ENCODE results near the gene C10orf88. TPM values are rescaled to one million over a fixed set of nuclear protein-coding genes. Genes with fewer than 3 reads are reported as not detected.

The C10orf88 gene
- total and polyA plus RNA-seq, 2 of the 13 experiments (the other 11 are each of a cell fraction or from before 2014, with no cell fraction given) = 4.6 to 11.8 TPM

GRCh38 chr10:122911889-122912484, 42.0 kb downstream of the C10orf88 start (continued):
- peak; percentile 79; the same call in 1 of the 2 replicates for TF ChIP-seq MAFG (CRISPR knock-in tag; IDR thresholded peaks at IDR 0.05)
- TF ChIP-seq PCBP1 (IDR thresholded peaks at IDR 0.05; ENCODE audit: borderline replicate concordance, low read depth, low read length) = no peak
- TF ChIP-seq, protein P1, sequence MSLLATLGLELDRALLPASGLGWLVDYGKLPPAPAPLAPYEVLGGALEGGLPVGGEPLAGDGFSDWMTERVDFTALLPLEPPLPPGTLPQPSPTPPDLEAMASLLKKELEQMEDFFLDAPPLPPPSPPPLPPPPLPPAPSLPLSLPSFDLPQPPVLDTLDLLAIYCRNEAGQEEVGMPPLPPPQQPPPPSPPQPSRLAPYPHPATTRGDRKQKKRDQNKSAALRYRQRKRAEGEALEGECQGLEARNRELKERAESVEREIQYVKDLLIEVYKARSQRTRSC (CRISPR knock-in tag; IDR thresholded peaks at IDR 0.05; ENCODE audit: low read depth) = peak; percentile 100
- TF ChIP-seq ZMYM2 (CRISPR knock-in tag; IDR thresholded peaks at IDR 0.05) = 0 out of 2 replicates have a peak, but pooled peaks have one; percentile 49
- TF ChIP-seq, protein P2, sequence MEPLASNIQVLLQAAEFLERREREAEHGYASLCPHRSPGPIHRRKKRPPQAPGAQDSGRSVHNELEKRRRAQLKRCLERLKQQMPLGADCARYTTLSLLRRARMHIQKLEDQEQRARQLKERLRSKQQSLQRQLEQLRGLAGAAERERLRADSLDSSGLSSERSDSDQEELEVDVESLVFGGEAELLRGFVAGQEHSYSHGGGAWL (CRISPR knock-in tag; IDR thresholded peaks at IDR 0.05) = peak; percentile 100
- TF ChIP-seq SMYD3 (CRISPR knock-in tag; IDR thresholded peaks at IDR 0.05) = peak; percentile 100
- peak; percentile 100; the same call in 1 of the 2 replicates for TF ChIP-seq ZNF337 (CRISPR knock-in tag; IDR thresholded peaks at IDR 0.05; ENCODE audit: borderline replicate concordance, low read depth)
- TF ChIP-seq SRSF1 (optimal IDR thresholded peaks at IDR 0.05; ENCODE audit: low read depth, low read length) = no peak
- TF ChIP-seq MLX (CRISPR knock-in tag; IDR thresholded peaks at IDR 0.05) = peak; percentile 95
- peak; percentile 100 for TF ChIP-seq ZNF230 (CRISPR knock-in tag; IDR thresholded peaks at IDR 0.05)
- no peak for TF ChIP-seq FIP1L1 (IDR thresholded peaks at IDR 0.05; ENCODE audit: borderline replicate concordance, insufficient read depth, low read depth, low read length)
- TF ChIP-seq IKZF4 (CRISPR knock-in tag; IDR thresholded peaks at IDR 0.05; ENCODE audit: borderline replicate concordance, low read depth, not compliant biosample characterization) = peak; percentile 100
- TF ChIP-seq MTERF4 (CRISPR knock-in tag; IDR thresholded peaks at IDR 0.05) = peak; percentile 100
- TF ChIP-seq ZNF589 (CRISPR knock-in tag; conservative IDR thresholded peaks at IDR 0.05) = peak; percentile 100
- peak; percentile 98 for TF ChIP-seq TBX2 (CRISPR knock-in tag; IDR thresholded peaks at IDR 0.05; ENCODE audit: borderline replicate concordance)
- TF ChIP-seq, protein P3, sequence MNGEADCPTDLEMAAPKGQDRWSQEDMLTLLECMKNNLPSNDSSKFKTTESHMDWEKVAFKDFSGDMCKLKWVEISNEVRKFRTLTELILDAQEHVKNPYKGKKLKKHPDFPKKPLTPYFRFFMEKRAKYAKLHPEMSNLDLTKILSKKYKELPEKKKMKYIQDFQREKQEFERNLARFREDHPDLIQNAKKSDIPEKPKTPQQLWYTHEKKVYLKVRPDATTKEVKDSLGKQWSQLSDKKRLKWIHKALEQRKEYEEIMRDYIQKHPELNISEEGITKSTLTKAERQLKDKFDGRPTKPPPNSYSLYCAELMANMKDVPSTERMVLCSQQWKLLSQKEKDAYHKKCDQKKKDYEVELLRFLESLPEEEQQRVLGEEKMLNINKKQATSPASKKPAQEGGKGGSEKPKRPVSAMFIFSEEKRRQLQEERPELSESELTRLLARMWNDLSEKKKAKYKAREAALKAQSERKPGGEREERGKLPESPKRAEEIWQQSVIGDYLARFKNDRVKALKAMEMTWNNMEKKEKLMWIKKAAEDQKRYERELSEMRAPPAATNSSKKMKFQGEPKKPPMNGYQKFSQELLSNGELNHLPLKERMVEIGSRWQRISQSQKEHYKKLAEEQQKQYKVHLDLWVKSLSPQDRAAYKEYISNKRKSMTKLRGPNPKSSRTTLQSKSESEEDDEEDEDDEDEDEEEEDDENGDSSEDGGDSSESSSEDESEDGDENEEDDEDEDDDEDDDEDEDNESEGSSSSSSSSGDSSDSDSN (CRISPR knock-in tag; IDR thresholded peaks at IDR 0.05) = peak; percentile 53
- TF ChIP-seq KMT2B (CRISPR knock-in tag; IDR thresholded peaks at IDR 0.05) = peak; percentile 99
- TF ChIP-seq ZFP37 (CRISPR knock-in tag; IDR thresholded peaks at IDR 0.05; ENCODE audit: borderline replicate concordance) = peak; percentile 100
- no peak for TF ChIP-seq RNF2 (conservative IDR thresholded peaks at IDR 0.05; ENCODE audit: low read depth)
- TF ChIP-seq ZNF143 (CRISPR knock-in tag; IDR thresholded peaks at IDR 0.05) = peak; percentile 76
- peak; percentile 93; the same call in 1 of the 2 replicates for TF ChIP-seq JUN (CRISPR knock-in tag; IDR thresholded peaks at IDR 0.05)
- TF ChIP-seq EHMT2 (IDR thresholded peaks at IDR 0.05; ENCODE audit: borderline replicate concordance, low read depth, low read length) = peak; percentile 100
- TF ChIP-seq ZFP82 (CRISPR knock-in tag; IDR thresholded peaks at IDR 0.05; ENCODE audit: borderline replicate concordance) = peak; percentile 98
- peak; percentile 91 for TF ChIP-seq TFDP1 (CRISPR knock-in tag; IDR thresholded peaks at IDR 0.05; ENCODE audit: borderline replicate concordance)

All from HepG2 (cell line).